Measurements from ENCODE around the gene ARHGAP24.

- TF ChIP-seq CTCF (IDR thresholded peaks at IDR 0.05; ENCODE audit: extremely low read depth in 1 of 2, insufficient read depth in 1 of 2, low read depth in 1 of 2, low read length in 2 of 2) (no peak), MAX (IDR thresholded peaks at IDR 0.05; ENCODE audit: insufficient read depth, insufficient read length) (no peak)
Measured at GRCh38 chr4:85658766-85659439, 184.0 kb downstream of the ARHGAP24 start.

Data from endothelial cell of umbilical vein (primary cell).